Eye (tissue), 1 donor: Measurements from ENCODE around the gene NUDCD2.
"Not testable (repeated sequence)": the region's sequence is repeated elsewhere in the genome, so short reads cannot be mapped to it uniquely, and the experiment has no call there.

Source experiments
- DNase-seq: peaks from one replicate; pipeline ENCODE4 v3.0.0-alpha.2; 2015

The NUDCD2 gene

DNA sequence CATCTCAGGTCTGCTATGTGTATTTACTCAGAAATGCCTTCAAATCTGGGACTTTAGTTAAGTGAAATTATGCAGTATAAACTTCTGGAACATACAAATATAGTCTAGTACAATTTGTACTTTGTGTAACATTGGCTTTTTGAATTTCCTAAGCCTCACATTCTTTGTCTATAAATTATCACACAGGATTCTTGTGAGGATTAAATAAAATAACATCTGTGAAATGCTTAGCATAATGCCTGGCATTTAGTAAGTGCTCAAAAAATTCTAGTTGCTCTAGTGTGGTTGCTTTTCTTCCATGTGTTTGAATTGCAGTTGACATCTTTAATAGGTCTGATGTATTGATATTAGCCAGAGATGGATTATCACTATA is 3.1 kb upstream of the NUDCD2 start:
- no peak for DNase-seq

GRCh38 chr5:163460562-163461171 is 765 bp upstream of the NUDCD2 start, which contains the start of gene HMMR:
Gene HMMR, plus strand, starts transcription at chr5:163460632. Its CDS starts 61 bp downstream, at chr5:163460693.
- DNase-seq: peak; percentile 86

DNA sequence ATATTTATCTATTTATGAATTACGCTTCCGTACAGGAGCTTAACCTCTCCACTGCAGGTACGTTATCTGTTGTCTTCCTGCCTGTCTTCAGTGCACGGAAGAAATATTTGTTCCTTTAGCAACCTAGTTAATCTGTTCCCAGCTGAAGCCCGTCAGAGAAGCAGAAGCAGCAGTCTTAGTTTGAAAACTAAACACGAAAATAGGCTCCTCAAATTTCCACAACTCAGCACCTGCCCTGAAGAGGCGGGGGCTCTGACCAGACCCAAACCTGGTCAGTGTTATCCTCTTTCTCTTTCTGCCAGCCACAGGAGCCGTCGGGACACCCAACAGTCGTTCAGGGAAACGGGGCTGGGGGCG is 462 bp downstream of the NUDCD2 start:
- DNase-seq: no peak

GRCh38 chr5:163458778-163459385 is 1.0 kb downstream of the NUDCD2 start:
- no peak for DNase-seq

GRCh38 chr5:163456840-163457239 is 3.1 kb downstream of the NUDCD2 start:
- no peak for DNase-seq

DNA sequence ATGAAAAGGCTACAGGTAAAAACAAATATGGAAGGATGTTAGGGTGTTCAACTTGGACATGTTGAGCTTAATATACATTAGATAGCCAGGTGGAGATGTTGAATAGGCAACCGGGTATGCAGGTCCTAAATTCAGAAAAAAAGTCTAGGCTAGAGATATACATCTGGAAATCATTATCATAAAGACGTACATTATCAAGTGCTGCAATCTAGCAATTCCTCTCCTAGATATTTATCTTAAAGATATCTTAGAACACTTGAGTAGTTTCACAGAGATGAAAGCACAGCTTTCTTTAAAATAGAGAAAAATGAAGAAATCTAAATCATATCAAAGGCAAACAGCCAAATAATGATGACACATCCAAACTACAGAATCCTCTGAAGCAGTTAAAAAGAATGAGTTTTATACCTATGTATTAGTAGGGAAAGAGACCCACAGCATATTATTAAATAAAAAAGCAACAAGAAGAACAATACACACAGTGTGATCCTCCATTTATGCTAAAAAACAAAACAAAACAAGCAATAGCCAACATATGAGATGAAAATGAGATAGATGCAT is 3.8 kb downstream of the NUDCD2 start:
- no peak for DNase-seq

DNA sequence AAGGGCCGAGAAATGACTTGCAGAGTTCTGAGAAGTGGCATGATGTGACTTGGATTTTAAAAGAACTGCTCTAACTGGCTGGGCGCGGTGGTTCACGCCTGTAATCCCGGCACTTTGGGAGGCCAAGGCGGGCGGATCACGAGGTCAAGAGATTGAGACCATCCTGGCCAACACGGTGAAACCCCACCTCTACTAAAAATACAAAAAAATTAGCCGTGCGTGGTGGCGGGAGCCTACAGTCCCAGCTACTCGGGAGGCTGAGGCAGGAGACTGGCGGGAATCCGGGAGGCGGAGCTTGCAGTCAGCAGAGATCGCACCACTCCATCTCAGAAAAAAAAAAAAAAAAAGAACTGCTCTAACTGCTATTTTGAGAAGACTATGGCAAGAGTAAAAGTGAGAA is 4.5 kb downstream of the NUDCD2 start:
- not testable (repeated sequence) for DNase-seq

DNA sequence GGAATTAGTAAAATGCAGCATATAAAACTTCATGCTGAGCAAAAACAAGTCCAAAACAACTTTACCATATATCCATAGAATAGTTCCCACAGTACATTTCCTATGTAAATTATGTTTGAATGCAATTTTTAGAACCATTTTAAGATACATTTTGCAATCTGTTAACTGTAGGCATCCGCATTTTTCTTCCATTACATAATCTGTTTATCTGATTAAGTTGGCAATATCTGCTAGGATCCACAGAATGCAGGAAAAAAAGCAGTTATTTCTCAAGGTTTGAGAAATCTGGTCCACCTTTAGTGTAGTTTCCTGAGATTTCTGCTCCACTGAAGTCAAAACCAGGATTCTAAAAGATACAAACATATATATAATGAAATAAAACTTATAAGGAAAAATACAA is 6.2 kb downstream of the NUDCD2 start:
- DNase-seq: no peak

- DNase-seq: no peak
These were observed 8.4 kb downstream of the NUDCD2 start for GRCh38 chr5:163451489-163451888.

DNA sequence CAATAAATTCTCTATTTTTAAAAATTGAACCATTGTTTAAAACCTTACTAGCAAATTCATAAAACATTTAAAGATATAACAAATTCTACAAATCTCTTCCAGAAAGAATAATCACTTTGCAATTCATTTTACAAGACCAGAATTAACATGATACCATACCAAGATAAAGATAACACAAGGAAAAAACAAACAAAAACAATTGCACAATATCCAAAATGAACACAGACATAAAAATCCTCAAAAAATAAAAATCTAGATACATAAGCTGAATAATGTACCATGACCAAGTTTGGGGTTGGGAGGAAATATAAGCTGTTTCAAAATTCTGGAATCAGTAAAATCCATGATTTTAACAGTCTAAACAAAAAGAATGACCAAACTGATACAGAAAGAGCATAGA is 11.4 kb downstream of the NUDCD2 start:
- DNase-seq: no peak

GRCh38 chr5:163447875-163448274 is 12.0 kb downstream of the NUDCD2 start:
- no peak for DNase-seq

DNA sequence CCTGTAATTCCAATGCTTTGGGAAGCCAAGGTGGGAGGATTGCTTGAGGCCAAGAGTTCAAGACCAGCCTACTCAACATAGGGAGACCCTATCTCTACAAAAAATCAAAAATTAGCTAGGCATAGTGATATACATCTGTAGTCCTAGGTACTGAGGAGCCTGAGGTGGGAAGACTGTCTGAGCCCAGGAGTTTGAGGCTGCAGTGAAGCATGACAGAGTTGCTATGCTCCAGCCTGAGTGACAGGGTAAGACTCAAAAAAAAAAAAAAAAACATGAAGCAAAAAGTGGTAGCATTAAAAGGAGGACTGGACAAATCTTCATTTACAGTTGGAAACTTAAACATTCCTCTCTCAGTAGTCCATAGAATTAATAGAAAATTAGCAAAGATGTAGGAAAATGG is 12.7 kb downstream of the NUDCD2 start:
- DNase-seq: no peak

DNA sequence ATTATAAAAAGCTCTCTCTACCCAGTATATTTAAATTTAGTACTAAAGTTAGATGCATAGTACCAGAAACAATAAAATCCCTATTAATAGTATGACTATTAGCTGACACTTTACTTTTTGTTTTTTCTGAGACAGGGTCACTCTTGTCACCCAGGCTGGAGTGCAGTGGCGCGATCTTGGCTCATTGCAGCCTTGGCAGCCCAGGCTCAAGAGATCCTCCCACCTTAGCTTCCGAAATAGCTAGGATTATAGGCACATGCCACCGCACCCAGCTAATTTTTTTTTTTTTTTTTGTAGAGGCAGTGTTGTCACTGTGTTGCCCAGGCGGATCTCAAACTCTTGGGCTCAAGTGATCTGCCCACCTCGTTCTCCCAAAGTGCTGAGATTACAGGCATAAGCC is 14.6 kb downstream of the NUDCD2 start:
- DNase-seq: no peak

DNA sequence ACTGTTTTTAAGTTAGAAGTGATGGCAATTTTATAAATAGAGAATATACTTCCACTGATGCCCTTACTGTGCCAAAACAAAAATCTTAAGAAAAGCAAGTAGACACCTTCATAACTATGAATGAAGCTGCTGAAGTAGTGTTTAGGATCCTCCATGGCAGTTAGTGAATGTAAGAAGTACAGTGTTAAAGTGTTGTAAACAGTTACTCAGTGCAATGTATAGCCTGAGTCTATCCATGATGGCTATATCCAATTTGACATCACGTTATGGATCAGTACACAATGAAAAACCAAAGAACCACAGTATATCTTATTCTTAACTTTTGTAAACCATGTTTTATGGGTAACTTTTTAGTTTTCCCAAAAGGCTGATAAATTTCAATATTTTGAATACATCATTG is 15.4 kb downstream of the NUDCD2 start:
- no peak for DNase-seq

DNA sequence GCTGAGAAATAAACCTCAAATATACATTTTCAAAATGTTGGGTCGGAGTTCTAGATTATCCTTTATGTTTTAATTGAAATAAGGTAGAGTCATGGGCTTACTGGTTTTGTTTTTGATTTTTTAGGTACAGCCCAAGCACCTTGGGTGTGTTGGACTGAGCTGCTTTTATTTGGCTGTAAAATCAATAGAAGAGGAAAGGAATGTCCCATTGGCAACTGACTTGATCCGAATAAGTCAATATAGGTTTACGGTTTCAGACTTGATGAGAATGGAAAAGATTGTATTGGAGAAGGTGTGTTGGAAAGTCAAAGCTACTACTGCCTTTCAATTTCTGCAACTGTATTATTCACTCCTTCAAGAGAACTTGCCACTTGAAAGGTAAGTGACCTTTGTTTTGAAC is 18.9 kb downstream of the NUDCD2 start:
- no peak for DNase-seq

DNA sequence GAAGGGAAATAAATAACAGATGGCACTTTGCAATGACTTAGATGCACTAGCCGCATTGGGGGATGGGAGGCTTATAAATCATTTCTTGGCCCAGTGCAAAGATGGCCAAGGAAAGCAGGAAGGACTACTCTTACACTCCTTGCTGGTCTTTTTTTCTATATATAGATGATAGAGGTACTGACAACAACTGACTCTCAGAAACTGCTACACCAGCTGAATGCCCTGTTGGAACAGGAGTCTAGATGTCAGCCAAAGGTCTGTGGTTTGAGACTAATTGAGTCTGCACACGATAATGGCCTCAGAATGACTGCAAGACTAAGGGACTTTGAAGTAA is 20.8 kb downstream of the NUDCD2 start:
- DNase-seq: peak; percentile 17

- DNase-seq: peak; percentile 98
These were observed 22.4 kb downstream of the NUDCD2 start, which contains the start of gene CCNG1 for GRCh38 chr5:163437309-163438182. Gene CCNG1, plus strand, starts transcription at chr5:163437595. Its CDS starts 1,662 bp downstream, at chr5:163439257.

- DNase-seq: no peak
These were observed 22.9 kb downstream of the NUDCD2 start for GRCh38 chr5:163437011-163437308.

DNA sequence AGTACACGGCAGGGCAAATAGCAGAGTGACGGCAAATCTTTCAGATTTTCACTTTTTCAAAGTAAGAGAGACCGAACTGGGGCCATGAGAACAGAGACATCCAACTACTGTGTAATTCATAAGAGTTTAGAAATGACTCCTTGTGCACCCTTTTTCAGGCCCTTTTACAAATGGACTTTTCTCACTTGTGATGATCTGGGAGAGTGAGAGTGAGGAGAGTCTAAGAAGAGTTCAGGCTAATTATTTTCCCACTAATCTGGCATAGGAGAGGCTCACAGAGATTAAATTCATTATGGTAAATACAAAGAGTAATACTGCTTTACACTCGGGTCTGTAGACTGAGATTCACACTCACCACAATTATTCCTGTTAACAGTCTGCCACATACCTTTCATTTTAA is 23.4 kb downstream of the NUDCD2 start:
- no peak for DNase-seq

- no peak for DNase-seq
These were observed 25.5 kb downstream of the NUDCD2 start for GRCh38 chr5:163434401-163434866.

DNA sequence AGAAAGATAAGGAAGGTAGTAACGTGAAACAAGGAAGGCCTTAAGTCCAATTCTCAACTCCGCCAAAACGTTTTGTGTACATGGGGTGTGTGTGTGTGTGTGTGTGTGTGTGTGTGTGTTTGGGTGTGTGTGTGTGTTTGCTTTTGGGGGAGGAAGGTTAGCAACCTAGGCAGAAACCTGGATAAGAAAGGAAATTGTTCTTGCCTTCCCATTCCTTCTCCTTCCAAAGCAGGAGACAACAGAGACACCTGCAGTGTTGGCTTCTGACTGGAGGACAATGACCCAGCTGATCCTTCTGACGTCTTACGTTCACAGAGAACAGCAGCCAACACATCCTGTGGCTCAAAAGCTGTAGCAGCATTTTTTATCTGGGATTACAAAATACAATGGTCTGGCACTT is 26.6 kb downstream of the NUDCD2 start:
- DNase-seq: no peak

DNA sequence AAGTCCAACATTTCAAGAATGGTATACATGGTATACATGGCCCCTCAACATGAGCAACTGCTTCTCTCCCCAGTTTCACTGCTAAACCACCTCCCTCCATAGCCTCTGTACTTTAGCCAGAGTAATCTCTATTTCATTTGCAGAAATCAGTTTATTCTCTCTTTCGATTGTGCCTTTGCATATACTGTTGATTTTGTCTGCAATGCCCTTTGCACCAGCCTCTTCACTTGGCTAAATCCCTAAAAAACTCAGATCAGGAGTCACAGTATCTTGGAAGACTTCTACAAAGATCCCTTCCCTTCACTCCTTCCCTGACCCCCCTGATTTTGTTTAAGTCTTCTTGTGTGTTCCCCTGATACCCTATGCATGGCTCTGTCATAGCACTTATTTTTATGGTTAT is 27.4 kb downstream of the NUDCD2 start:
- DNase-seq: no peak

GRCh38 chr5:163426128-163426527 is 33.8 kb downstream of the NUDCD2 start:
- DNase-seq: not testable (repeated sequence)

- DNase-seq: no peak
These were observed 35.1 kb downstream of the NUDCD2 start for GRCh38 chr5:163424836-163425235.
